ENCODE results near the gene TBC1D3I.
"Not testable (repeated sequence)": the region's sequence is repeated elsewhere in the genome, so short reads cannot be mapped to it uniquely, and the experiment has no call there.

Gene TBC1D3I

GRCh38 chr17:36264470-36264869 lies at the start of gene TBC1D3I:
TBC1D3I (minus strand) TSS chr17:36264570; CDS start chr17:36262985, 1,585 bp downstream.
- ATAC-seq = not testable (repeated sequence)

GRCh38 chr17:36295161-36295560 lies 30.8 kb upstream of the TBC1D3I start:
- peak; percentile 51 to 69 for ATAC-seq

GRCh38 chr17:36289965-36290612 lies 25.7 kb upstream of the TBC1D3I start:
- not testable (repeated sequence) for ATAC-seq

DNA sequence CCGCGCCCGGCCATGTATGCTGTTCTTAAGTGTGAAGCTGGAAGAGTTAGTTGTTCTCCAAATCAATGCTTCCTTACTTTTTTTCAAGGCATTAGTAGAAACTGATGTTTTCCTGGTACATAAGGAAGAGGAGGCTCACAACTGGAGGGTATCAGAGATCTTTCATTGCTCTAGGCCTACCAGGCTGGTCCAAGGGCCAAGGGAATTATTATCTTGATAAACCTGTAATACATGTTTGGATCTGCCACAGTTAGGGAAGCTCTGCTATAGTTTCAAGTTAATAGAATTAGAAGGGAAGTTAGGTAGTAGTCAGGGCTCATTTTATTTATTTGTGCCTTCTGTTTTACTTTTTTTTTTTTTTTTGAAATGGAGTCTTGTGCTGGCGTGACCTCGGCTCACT lies 19.8 kb upstream of the TBC1D3I start:
- not testable (repeated sequence) for ATAC-seq

GRCh38 chr17:36283256-36283655 lies 18.9 kb upstream of the TBC1D3I start:
- ATAC-seq = not testable (repeated sequence)

DNA sequence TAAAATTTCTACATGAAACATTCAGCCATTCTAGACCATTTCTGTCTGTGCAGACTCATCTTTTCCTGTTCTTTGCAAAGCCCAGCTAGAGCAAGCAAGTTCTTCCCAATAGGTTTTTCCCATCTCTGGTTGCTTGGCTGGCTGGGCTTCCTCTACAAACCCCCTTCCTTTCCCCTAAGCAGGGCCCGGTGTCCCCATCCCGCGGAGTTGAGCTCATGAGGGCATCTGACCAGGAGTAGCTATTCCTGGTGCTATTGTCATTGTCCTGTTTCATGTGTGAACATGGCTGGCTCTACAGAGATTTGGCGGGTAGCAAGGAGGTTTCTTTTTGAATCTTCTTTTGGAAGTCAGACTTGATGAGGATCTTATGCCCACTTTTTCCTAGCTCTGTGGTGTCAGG lies 22.3 kb downstream of the TBC1D3I start:
- ATAC-seq = not testable (repeated sequence)

DNA sequence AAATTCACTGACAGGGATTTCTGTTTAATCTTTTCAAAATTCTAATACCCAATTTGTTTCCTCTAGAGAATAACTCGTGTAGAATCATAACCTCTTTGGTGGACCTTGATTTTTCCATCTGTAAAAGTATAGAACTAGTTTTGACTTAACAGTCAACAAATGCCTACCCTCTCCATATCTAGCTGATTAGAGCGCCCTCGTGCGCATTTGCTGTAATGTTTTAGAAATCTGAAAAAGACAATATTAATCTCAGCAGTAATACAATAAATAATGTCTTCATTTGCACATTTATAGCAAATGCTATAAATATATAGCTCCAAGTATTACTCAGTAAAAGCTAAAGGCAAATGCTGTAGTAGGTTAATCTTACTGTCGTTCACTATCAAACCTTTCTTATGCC lies 34.7 kb downstream of the TBC1D3I start:
- not testable (repeated sequence) for ATAC-seq

GRCh38 chr17:36222967-36223366 lies 41.4 kb downstream of the TBC1D3I start:
- ATAC-seq = not testable (repeated sequence)

DNA sequence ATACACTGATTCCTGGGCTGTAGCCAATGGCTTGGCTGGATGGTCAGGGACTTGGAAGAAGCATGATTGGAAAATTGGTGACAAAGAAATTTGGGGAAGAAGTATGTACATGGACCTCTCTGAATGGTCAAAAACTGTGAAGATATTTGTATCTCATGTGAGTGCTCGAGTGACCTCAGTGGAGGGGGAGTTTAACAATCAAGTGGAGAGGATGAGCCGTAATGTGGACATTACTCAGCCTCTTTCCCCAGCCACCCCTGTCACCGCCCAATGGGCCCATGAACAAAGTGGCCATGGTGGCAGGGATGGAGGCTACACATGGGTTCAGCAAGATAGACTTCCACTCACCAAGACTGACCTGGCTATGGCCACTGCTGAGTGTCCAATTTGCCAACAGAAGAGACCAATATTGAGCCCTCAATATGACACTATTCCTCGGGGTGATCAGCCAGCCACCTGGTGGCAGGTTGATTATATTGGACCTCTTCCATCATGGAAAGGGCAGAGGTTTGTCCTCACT lies 42.7 kb downstream of the TBC1D3I start:
- ATAC-seq = not testable (repeated sequence)

- ATAC-seq = not testable (repeated sequence)
Measured at GRCh38 chr17:36220737-36221580, 43.4 kb downstream of the TBC1D3I start.

- not testable (repeated sequence) for ATAC-seq
Measured at GRCh38 chr17:36219556-36219955, 44.8 kb downstream of the TBC1D3I start.

DNA sequence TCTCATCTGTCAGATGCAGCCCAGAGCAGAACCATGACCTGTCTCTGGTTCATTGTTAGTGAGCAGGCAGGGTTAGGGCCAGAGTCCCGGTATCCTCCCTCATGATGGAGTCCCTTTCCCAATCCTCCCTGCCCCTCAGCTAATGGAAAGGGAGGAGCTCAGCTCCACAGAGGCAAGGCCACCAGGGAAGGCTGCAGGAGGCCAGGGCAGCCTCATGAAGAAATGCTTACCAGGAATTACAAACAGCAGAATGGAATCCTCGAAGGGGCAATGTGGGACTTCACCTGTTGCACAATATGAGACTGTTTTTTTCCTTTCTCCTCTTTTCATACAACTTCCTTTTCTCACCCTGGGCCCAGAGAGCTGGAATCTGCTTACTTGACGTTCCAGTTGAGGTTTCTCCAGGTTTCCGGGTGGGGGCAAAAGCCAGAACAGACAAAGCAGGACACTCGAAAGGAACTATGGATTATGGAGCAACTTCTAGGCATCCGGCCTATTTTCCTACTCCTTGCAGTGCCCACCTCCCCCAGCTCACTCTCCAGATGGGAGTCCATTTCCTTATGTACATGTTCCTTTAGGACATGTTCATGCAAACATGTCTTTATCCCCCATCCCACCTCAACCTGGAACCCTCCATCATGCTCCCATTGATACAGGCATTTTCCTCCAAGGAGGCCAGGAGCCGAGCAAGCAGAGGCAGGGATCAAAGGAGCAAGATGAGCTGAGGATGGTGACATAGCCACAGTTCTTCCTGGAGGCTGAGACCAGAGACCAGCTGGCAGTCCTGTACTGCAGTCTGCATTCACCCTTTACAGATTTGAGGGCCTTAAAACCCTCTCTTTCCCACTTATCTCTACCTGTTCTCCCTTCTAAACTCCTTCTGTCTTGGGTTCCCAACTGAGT lies 48.7 kb downstream of the TBC1D3I start:
- ATAC-seq = not testable (repeated sequence)

GRCh38 chr17:36214918-36215317 lies 49.5 kb downstream of the TBC1D3I start:
- ATAC-seq = no peak

DNA sequence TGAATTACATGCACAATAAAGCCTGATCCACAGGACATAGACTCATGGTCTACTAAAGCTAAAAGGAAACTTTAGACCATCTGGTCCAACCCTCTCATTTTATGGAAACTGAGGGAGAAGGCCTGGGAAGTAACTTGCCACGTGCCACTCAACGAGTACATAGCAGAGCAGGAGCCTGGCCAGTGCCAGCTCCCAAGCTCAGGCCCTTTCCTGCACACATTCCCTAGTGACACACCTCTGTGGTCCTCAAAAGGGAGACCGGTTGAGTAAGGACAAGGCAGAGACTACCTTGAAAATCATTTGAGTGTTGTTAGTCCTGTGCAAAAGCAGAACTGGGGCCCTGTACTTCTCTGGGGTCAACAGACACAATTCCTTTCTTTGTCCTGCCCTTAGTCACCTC lies 50.7 kb downstream of the TBC1D3I start:
- no peak for ATAC-seq

DNA sequence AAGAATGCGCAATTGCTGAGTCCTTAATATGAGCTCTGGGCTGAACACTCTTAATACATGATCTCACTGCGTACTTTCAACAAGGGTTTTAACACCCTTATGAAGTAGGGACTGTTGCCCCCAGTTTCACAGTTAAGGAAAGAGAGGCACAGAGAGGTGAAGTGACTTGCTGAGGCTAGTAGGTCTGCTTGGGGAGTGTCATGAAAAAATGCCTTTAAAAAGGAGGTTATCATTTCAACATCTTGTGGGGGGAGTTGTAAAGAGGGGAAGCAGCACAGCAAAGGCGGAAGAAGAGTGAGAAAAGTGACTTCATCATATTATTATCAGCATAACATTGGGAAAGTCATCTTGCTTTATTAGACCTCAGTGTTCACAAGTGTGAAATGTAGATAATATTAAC lies 51.4 kb downstream of the TBC1D3I start:
- no peak for ATAC-seq

DNA sequence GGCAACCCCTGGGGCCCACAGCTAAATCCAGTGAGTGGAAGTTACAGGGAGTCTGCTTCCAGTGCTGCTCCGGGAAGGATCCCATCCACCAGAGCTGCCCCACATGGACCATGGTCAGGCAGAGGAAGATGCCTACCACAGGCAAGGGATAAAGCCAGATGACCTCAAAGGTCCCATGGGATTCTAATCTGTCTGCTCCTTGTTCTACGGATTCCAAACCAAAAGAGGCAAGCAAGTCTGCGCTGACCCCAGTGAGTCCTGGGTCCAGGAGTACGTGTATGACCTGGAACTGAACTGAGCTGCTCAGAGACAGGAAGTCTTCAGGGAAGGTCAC lies 52.1 kb downstream of the TBC1D3I start:
- no peak for ATAC-seq

GRCh38 chr17:36211484-36212271 lies 52.7 kb downstream of the TBC1D3I start:
- not testable (repeated sequence) for ATAC-seq

GRCh38 chr17:36210439-36211211 lies 53.7 kb downstream of the TBC1D3I start, which contains the start of gene CCL4L2:
CCL4L2 (plus strand) TSS chr17:36211063.
- ATAC-seq = peak; percentile 36 to 50

DNA sequence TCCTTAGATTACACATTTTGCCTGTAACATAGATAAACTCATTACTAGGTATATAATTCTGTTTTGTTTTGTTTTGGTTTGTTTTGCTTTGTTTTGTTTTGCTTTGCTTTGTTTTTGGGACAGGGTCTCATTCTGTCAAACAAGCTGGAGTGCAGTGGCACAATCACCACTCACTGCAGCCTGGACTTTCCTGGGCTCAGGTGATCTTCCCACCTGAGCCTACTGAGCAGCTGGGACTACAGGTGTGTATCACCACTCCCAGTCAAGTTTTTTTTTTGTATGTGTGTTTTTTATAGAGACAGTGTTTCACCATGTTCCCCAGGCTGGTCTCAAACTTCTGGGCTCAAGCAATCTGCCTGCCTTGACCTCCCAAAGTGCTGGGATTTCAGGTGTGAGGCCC lies 54.8 kb downstream of the TBC1D3I start:
- no peak for ATAC-seq

- ATAC-seq = not testable (repeated sequence)
Measured at GRCh38 chr17:36207383-36207782, 57.0 kb downstream of the TBC1D3I start.

GRCh38 chr17:36206486-36206821 lies 57.9 kb downstream of the TBC1D3I start:
- peak in 1 of 2 donors; percentile 30 for ATAC-seq

All from activated CD4-positive, CD25-positive, alpha-beta regulatory T cell treated with anti-CD3 and anti-CD28 coated beads, Interleukin-2, amount 50 U/mL, for 24 hours (primary cell).